ENCODE data around the gene STK17A. TPM values are rescaled to one million over a fixed set of nuclear protein-coding genes. Genes with fewer than 3 reads are reported as not detected.
"Not testable (repeated sequence)": the region's sequence is repeated elsewhere in the genome, so short reads cannot be mapped to it uniquely, and the experiment has no call there.

The STK17A gene
- total and polyA plus RNA-seq, 4 donors = 16.9 to 18.8 (median 18.0) TPM

- Histone ChIP-seq H3K36me3 (ENCODE audit: control insufficient read depth, insufficient read depth, low read length) (no peaks in the 10 kb centered on the region), H3K27me3 (ENCODE audit: control insufficient read depth, insufficient read depth, low read length) (no peaks in the 10 kb centered on the region), H3K4me1 (ENCODE audit: control insufficient read depth, insufficient read depth, low read length) (no peaks in the 10 kb centered on the region), H3K9me3 (ENCODE audit: control insufficient read depth, insufficient read depth, low read length) (no peaks in the 10 kb centered on the region), H3K4me3 (ENCODE audit: low read depth, low read length) (no peak overlapping the region), H3K27ac (ENCODE audit: low read depth, low read length) (no peak overlapping the region)
- WGBS (ENCODE audit: insufficient coverage) = 62% methylated on average over 1 of the region's 4 CpGs
- DNase-seq (ENCODE audit: low read depth in 4 of 6, low spot score in 6 of 6) = no peak
Observed at GRCh38 chr7:43591558-43592180, 8.8 kb downstream of the STK17A start.

- Histone ChIP-seq H3K36me3 (ENCODE audit: control insufficient read depth, insufficient read depth, low read length) (no peaks in the 10 kb centered on the region), H3K27me3 (ENCODE audit: control insufficient read depth, insufficient read depth, low read length) (no peaks in the 10 kb centered on the region), H3K4me1 (ENCODE audit: control insufficient read depth, insufficient read depth, low read length) (no peaks in the 10 kb centered on the region), H3K9me3 (ENCODE audit: control insufficient read depth, insufficient read depth, low read length) (no peaks in the 10 kb centered on the region), H3K4me3 (ENCODE audit: low read depth, low read length) (no peak overlapping the region), H3K27ac (ENCODE audit: low read depth, low read length) (no peak overlapping the region)
- no peak for DNase-seq (ENCODE audit: low read depth in 4 of 6, low spot score in 6 of 6)
- no CpG with 5 or more reads among the region's 3 CpGs for WGBS (ENCODE audit: insufficient coverage)
Observed at GRCh38 chr7:43592326-43592725, 9.4 kb downstream of the STK17A start.

GRCh38 chr7:43593010-43593409, 10.1 kb downstream of the STK17A start:
- Histone ChIP-seq H3K9me3 (ENCODE audit: control insufficient read depth, insufficient read depth, low read length) (no peaks in the 10 kb centered on the region), H3K4me3 (ENCODE audit: low read depth, low read length) (no peak overlapping the region), H3K36me3 (ENCODE audit: control insufficient read depth, insufficient read depth, low read length) (no peaks in the 10 kb centered on the region), H3K27me3 (ENCODE audit: control insufficient read depth, insufficient read depth, low read length) (no peaks in the 10 kb centered on the region), H3K4me1 (ENCODE audit: control insufficient read depth, insufficient read depth, low read length) (no peaks in the 10 kb centered on the region), H3K27ac (ENCODE audit: low read depth, low read length) (no peak overlapping the region)
- no peak for DNase-seq (ENCODE audit: low read depth in 4 of 6, low spot score in 6 of 6)
- no CpG with 5 or more reads among the region's 1 CpG for WGBS (ENCODE audit: insufficient coverage)

GRCh38 chr7:43594020-43594419, 11.1 kb downstream of the STK17A start:
- no peaks in the 10 kb centered on the region for H3K4me1 ChIP-seq (ENCODE audit: control insufficient read depth, insufficient read depth, low read length)
- H3K27ac ChIP-seq (ENCODE audit: low read depth, low read length) = no peak overlapping the region
- no peak overlapping the region for H3K4me3 ChIP-seq (ENCODE audit: low read depth, low read length)
- H3K9me3 ChIP-seq (ENCODE audit: control insufficient read depth, insufficient read depth, low read length) = no peaks in the 10 kb centered on the region
- H3K36me3 ChIP-seq (ENCODE audit: control insufficient read depth, insufficient read depth, low read length) = no peaks in the 10 kb centered on the region
- H3K27me3 ChIP-seq (ENCODE audit: control insufficient read depth, insufficient read depth, low read length) = no peaks in the 10 kb centered on the region
- WGBS (ENCODE audit: insufficient coverage) = 93% methylated on average over 2 of the region's 2 CpGs
- no peak for DNase-seq (ENCODE audit: low read depth in 4 of 6, low spot score in 6 of 6)

GRCh38 chr7:43596426-43596825, 13.5 kb downstream of the STK17A start:
- H3K27ac ChIP-seq (ENCODE audit: low read depth, low read length); H3K27me3 ChIP-seq (ENCODE audit: control insufficient read depth, insufficient read depth, low read length); DNase-seq (ENCODE audit: low read depth in 4 of 6, low spot score in 6 of 6); H3K4me3 ChIP-seq (ENCODE audit: low read depth, low read length); H3K9me3 ChIP-seq (ENCODE audit: control insufficient read depth, insufficient read depth, low read length); H3K4me1 ChIP-seq (ENCODE audit: control insufficient read depth, insufficient read depth, low read length); H3K36me3 ChIP-seq (ENCODE audit: control insufficient read depth, insufficient read depth, low read length): not testable (repeated sequence)
- 84% methylated on average over 3 of the region's 5 CpGs for WGBS (ENCODE audit: insufficient coverage)

GRCh38 chr7:43600056-43600455, 17.1 kb downstream of the STK17A start:
- Histone ChIP-seq H3K27ac (ENCODE audit: low read depth, low read length) (no peak overlapping the region), H3K36me3 (ENCODE audit: control insufficient read depth, insufficient read depth, low read length) (no peaks in the 10 kb centered on the region), H3K9me3 (ENCODE audit: control insufficient read depth, insufficient read depth, low read length) (no peaks in the 10 kb centered on the region), H3K27me3 (ENCODE audit: control insufficient read depth, insufficient read depth, low read length) (no peaks in the 10 kb centered on the region), H3K4me1 (ENCODE audit: control insufficient read depth, insufficient read depth, low read length) (no peaks in the 10 kb centered on the region), H3K4me3 (ENCODE audit: low read depth, low read length) (no peak overlapping the region)
- WGBS (ENCODE audit: insufficient coverage) = 95% methylated on average over 2 of the region's 3 CpGs
- no peak for DNase-seq (ENCODE audit: low read depth in 4 of 6, low spot score in 6 of 6)

GRCh38 chr7:43602256-43602655, 19.3 kb downstream of the STK17A start:
- no peaks in the 10 kb centered on the region for H3K9me3 ChIP-seq (ENCODE audit: control insufficient read depth, insufficient read depth, low read length)
- no peak overlapping the region for H3K4me3 ChIP-seq (ENCODE audit: low read depth, low read length)
- H3K27ac ChIP-seq (ENCODE audit: low read depth, low read length) = no peak overlapping the region
- no peaks in the 10 kb centered on the region for H3K27me3 ChIP-seq (ENCODE audit: control insufficient read depth, insufficient read depth, low read length)
- peak in 1 of 6 donors; percentile 16 for DNase-seq (ENCODE audit: low read depth in 4 of 6, low spot score in 6 of 6)
- no peaks in the 10 kb centered on the region for H3K4me1 ChIP-seq (ENCODE audit: control insufficient read depth, insufficient read depth, low read length)
- no CpG with 5 or more reads among the region's 1 CpG for WGBS (ENCODE audit: insufficient coverage)
- no peaks in the 10 kb centered on the region for H3K36me3 ChIP-seq (ENCODE audit: control insufficient read depth, insufficient read depth, low read length)

- DNase-seq (ENCODE audit: low read depth in 4 of 6, low spot score in 6 of 6) = no peak
- no peaks in the 10 kb centered on the region for H3K27me3 ChIP-seq (ENCODE audit: control insufficient read depth, insufficient read depth, low read length)
- no peak overlapping the region for H3K4me3 ChIP-seq (ENCODE audit: low read depth, low read length)
- H3K4me1 ChIP-seq (ENCODE audit: control insufficient read depth, insufficient read depth, low read length) = no peaks in the 10 kb centered on the region
- no CpG with 5 or more reads among the region's 1 CpG for WGBS (ENCODE audit: insufficient coverage)
- H3K36me3 ChIP-seq (ENCODE audit: control insufficient read depth, insufficient read depth, low read length) = no peaks in the 10 kb centered on the region
- no peak overlapping the region for H3K27ac ChIP-seq (ENCODE audit: low read depth, low read length)
- no peaks in the 10 kb centered on the region for H3K9me3 ChIP-seq (ENCODE audit: control insufficient read depth, insufficient read depth, low read length)
Observed at GRCh38 chr7:43604251-43604650, 21.3 kb downstream of the STK17A start.

- WGBS (ENCODE audit: insufficient coverage) = no CpG with 5 or more reads among the region's 2 CpGs
- Histone ChIP-seq H3K27me3 (ENCODE audit: control insufficient read depth, insufficient read depth, low read length) (no peaks in the 10 kb centered on the region), H3K4me1 (ENCODE audit: control insufficient read depth, insufficient read depth, low read length) (peaks cover 4% of the 10 kb centered on the region), H3K36me3 (ENCODE audit: control insufficient read depth, insufficient read depth, low read length) (peaks cover 3% of the 10 kb centered on the region), H3K9me3 (ENCODE audit: control insufficient read depth, insufficient read depth, low read length) (no peaks in the 10 kb centered on the region), H3K27ac (ENCODE audit: low read depth, low read length) (no peak overlapping the region), H3K4me3 (ENCODE audit: low read depth, low read length) (no peak overlapping the region)
- DNase-seq (ENCODE audit: low read depth in 4 of 6, low spot score in 6 of 6) = no peak
Observed at GRCh38 chr7:43609097-43609496, 26.2 kb downstream of the STK17A start.

GRCh38 chr7:43612128-43612527, 29.2 kb downstream of the STK17A start:
- 100% methylated on average over 1 of the region's 5 CpGs for WGBS (ENCODE audit: insufficient coverage)
- no peak overlapping the region for H3K4me3 ChIP-seq (ENCODE audit: low read depth, low read length)
- peaks cover 3% of the 10 kb centered on the region for H3K36me3 ChIP-seq (ENCODE audit: control insufficient read depth, insufficient read depth, low read length)
- H3K9me3 ChIP-seq (ENCODE audit: control insufficient read depth, insufficient read depth, low read length) = no peaks in the 10 kb centered on the region
- no peak for DNase-seq (ENCODE audit: low read depth in 4 of 6, low spot score in 6 of 6)
- no peak overlapping the region for H3K27ac ChIP-seq (ENCODE audit: low read depth, low read length)
- H3K4me1 ChIP-seq (ENCODE audit: control insufficient read depth, insufficient read depth, low read length) = peaks cover 4% of the 10 kb centered on the region
- H3K27me3 ChIP-seq (ENCODE audit: control insufficient read depth, insufficient read depth, low read length) = no peaks in the 10 kb centered on the region
